Prostate gland (tissue), 2 donors: ENCODE data around the gene HTD2. TPM values are rescaled to one million over a fixed set of nuclear protein-coding genes. Genes with fewer than 3 reads are reported as not detected.
"Not testable (repeated sequence)": the region's sequence is repeated elsewhere in the genome, so short reads cannot be mapped to it uniquely, and the experiment has no call there.

Experiments used
- DNase-seq: peaks from one replicate; pipeline ENCODE4 v3.0.0-alpha.2; 2019; ENCODE audit warnings: low spot score
- H3K27ac ChIP-seq, 2 donors: fragments of 200-600 bp; sonication (generic); 2 replicates each; pipeline ENCODE4 v1.5.1; 2017 to 2019
- H3K27me3 ChIP-seq: fragments of 200-600 bp; sonication (generic); replicated peaks from 2 replicates; pipeline ENCODE4 v1.5.1; 2019; ENCODE audit not compliant: insufficient read depth
- H3K36me3 ChIP-seq, 2 donors: fragments of 200-600 bp; sonication (generic); 1 replicate in 1 of 2; 2 replicates in 1 of 2; pipeline versions ENCODE4 v1.5.1 to v1.8.1; 2017 to 2019
- H3K4me1 ChIP-seq: fragments of 200-600 bp; sonication (generic); replicated peaks from 2 replicates; pipeline ENCODE4 v1.5.1; 2019
- H3K4me3 ChIP-seq, 2 donors: fragments of 200-600 bp; sonication (generic); 2 replicates each; pipeline ENCODE4 v1.5.1; 2017 to 2019
- H3K9me3 ChIP-seq: fragments of 200-600 bp; sonication (generic); 2 replicates; pipeline ENCODE4 v1.5.1; 2017
- POLR2A ChIP-seq: fragments of 450-650 bp; IDR thresholded peaks from one replicate; pipeline ENCODE4 v1.6.1; 2016; ENCODE audit warnings: antibody characterized with exemption, mild to moderate bottlenecking
- POLR2AphosphoS5 ChIP-seq: sonication (generic); formaldehyde crosslinking; IDR thresholded peaks from one replicate; pipeline ENCODE4 v1.6.1; 2017; ENCODE audit warnings: antibody characterized with exemption
- whole genome bisulfite sequencing: methylation state at CpG from one replicate; pipeline ENCODE4 v1.1.5; 2018; 5-methylcytosine and 5-hydroxymethylcytosine counted together
- intact Hi-C: fragments of 100-400 bp; cut with DNase I; formaldehyde crosslinking; loops from one replicate; pipeline ENCODE4 v1.14.2; 2022
- total RNA-seq, 2 donors: library from RNA; depleted of rRNA; stranded (reverse); fragments of >200 nt; gene quantifications; one replicate each; pipeline ENCODE4 v1.1.0, GENCODE V29; 2016
- TF ChIP-seq, protein P1 (sequence below), 4 experiments: fragments of 200-600 bp in 2 of 4; fragments of 450-650 bp in 2 of 4; sonication (generic) in 2 of 4; IDR thresholded peaks; 1 replicate in 3 of 4; 2 replicates in 1 of 4; pipeline ENCODE4 v1.5.1; 2016 to 2019; ENCODE audit warnings: antibody characterized with exemption in 4 of 4, mild to moderate bottlenecking in 2 of 4, moderate library complexity in 2 of 4

HTD2 gene
- total RNA-seq, 2 donors from 2014 or later: 15.4 to 17.1 TPM

DNA sequence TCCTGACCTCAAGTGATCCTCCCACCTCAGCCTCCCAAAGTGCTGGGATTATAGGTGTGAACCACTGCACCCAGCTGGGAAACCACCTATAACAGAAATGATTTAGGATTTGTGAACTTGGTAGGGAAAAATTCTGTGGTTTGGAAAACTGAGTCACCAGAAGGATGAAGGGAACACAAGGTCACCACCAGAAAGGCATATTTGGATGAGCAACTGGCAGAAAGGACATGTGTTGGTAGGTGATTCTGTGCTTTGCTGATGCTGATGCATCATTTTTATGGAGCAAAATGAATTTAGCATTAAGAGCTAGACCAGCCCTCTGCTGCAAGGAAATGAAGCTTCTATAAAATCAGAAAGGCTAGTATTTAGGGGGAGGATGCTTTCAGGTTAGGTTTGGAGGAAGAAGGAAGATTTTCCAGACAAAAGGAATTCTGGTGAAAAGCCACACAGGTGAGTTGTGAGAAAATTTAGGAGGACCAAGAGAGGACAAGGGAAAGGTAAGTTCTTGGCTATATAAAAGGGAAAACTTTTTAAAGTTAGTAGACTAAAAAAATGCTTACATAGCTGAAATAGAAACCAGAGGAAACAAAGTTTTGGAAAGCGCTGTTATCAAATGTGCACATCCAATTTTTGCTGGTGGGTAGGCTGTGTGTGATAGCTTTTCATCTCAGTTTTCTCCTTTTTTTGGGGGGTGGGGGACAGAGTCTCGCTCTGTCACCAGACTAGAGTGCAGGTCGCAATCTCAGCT is 30.0 kb downstream of the HTD2 start:
- Histone ChIP-seq H3K36me3 (no peaks in the 10 kb centered on the region), H3K9me3 (no peaks in the 10 kb centered on the region), H3K27ac (no peak overlapping the region), H3K4me1 (no peaks in the 10 kb centered on the region), H3K27me3 (no peaks in the 10 kb centered on the region), H3K4me3 (no peak overlapping the region)
- WGBS: 100% methylated on average over 3 of the region's 3 CpGs
- DNase-seq: no peak
- TF ChIP-seq POLR2A: no peak
- TF ChIP-seq POLR2AphosphoS5: no peak
- intact Hi-C loops: no loop called here

DNA sequence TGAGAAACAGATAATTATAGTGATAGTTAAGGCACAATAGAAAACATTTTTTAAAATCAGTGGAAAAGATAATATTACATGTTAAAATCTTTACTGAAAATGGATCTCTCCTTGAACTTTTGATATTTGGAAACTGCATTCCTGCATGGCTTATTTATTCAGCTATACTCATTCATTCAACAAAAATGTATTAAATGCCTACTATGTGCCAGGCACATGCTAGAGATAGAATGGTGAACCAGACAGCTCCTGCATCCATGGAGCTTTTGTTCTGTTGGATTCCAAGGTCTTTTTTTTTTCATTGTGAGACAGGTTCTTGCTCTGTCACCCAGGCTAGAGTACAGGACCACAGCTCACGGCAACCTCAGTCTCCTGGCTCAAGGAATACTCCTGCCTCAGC is 30.9 kb downstream of the HTD2 start:
- Histone ChIP-seq H3K9me3 (no peaks in the 10 kb centered on the region), H3K4me1 (no peaks in the 10 kb centered on the region), H3K27ac (no peak overlapping the region), H3K27me3 (no peaks in the 10 kb centered on the region), H3K36me3 (no peaks in the 10 kb centered on the region), H3K4me3 (no peak overlapping the region)
- intact Hi-C loops: no loop called here
- TF ChIP-seq, protein P1, sequence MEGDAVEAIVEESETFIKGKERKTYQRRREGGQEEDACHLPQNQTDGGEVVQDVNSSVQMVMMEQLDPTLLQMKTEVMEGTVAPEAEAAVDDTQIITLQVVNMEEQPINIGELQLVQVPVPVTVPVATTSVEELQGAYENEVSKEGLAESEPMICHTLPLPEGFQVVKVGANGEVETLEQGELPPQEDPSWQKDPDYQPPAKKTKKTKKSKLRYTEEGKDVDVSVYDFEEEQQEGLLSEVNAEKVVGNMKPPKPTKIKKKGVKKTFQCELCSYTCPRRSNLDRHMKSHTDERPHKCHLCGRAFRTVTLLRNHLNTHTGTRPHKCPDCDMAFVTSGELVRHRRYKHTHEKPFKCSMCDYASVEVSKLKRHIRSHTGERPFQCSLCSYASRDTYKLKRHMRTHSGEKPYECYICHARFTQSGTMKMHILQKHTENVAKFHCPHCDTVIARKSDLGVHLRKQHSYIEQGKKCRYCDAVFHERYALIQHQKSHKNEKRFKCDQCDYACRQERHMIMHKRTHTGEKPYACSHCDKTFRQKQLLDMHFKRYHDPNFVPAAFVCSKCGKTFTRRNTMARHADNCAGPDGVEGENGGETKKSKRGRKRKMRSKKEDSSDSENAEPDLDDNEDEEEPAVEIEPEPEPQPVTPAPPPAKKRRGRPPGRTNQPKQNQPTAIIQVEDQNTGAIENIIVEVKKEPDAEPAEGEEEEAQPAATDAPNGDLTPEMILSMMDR (IDR thresholded peaks at IDR 0.05): no peak
- TF ChIP-seq POLR2A: no peak
- 93% methylated on average over 1 of the region's 1 CpG for whole genome bisulfite sequencing
- no peak for DNase-seq

DNA sequence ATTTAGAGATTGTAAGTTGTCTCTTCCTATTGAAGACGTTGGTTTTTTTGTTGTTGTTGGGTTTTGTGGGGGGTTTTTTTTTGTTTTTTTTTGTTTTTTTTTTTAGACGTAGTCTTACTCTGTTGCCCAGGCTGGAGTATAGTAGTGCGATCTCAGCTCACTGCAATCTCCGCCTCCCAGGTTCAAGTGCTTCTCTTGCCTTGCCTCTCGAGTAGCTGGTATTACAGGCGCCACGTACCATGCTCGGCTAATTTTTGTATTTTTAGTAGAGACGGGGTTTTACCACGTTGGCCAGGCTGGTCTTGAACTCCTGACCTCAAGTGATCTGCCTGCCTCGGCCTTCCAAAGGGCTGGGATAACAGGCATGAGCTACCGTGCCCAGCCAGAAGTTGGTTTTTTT is 32.8 kb downstream of the HTD2 start:
- H3K36me3 ChIP-seq, DNase-seq, H3K9me3 ChIP-seq, H3K27me3 ChIP-seq, H3K4me3 ChIP-seq, H3K4me1 ChIP-seq, intact Hi-C loops, H3K27ac ChIP-seq: not testable (repeated sequence)
- 93% methylated on average over 12 of the region's 12 CpGs for WGBS

DNA sequence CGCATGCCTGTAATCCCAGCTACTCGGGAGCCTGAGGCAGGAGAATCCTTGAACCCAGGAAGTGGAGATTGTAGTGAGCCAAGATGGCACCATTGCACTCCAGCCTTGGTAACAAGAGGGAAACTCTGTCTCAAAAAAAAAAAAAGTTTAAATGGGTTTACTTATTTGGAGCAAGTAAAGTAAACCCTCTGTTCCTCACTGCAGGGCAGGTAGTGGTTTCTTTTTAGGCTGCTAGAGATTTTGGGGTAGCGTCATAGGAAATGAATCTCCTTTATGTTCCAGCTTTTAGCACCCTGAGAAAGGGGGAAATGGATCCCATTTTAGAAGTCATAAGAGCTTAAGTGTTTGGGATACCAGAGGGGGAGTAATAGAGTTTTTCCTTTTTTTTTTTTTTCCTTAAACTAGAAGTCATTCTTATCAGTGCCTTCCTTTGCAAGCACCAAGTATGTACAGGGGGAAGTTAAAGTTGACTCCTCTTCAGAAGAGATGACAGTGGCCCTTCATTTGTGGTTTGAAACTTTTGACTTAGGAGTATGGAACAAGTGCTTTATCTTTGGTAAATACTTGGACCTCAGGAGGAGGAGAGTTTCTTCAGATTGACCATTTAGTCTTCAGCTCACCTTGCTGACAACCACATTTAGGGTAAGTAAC is 34.4 kb downstream of the HTD2 start:
- 96% methylated on average over 3 of the region's 3 CpGs for WGBS
- TF ChIP-seq POLR2AphosphoS5 (no peak), POLR2A (no peak)
- TF ChIP-seq, protein P1 (IDR thresholded peaks at IDR 0.05): no peak
- no peak overlapping the region for H3K27ac ChIP-seq

DNA sequence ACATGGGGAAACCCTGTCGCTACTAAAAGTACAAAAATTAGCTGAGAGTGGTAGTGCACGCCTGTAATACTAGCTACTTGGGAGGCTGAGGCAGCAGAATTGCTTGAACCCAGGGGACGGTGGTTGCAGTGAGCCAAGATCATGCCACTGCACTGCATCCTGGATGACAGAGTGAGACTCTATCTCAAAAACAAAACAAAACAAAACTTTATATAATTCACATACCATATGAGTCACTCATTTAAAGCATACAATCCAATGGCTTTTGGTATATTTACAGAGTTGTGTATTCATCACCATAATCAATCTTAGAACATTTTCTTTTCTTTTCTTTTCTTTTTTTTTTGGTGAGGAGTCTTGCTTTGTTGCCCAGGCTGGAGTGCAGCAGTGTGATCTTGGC is 35.1 kb downstream of the HTD2 start:
- WGBS: 98% methylated on average over 3 of the region's 3 CpGs
- intact Hi-C loops: no loop called here
- no peaks in the 10 kb centered on the region for H3K9me3 ChIP-seq
- no peaks in the 10 kb centered on the region for H3K36me3 ChIP-seq
- H3K4me1 ChIP-seq: no peaks in the 10 kb centered on the region
- TF ChIP-seq, protein P1 (IDR thresholded peaks at IDR 0.05): no peak
- TF ChIP-seq POLR2AphosphoS5 (no peak), POLR2A (no peak)
- H3K4me3 ChIP-seq: no peak overlapping the region
- no peak overlapping the region for H3K27ac ChIP-seq
- no peak for DNase-seq
- H3K27me3 ChIP-seq: no peaks in the 10 kb centered on the region

More for the DNA sequence above, 34.4 kb downstream of the HTD2 start:
- Histone ChIP-seq H3K4me1 (no peaks in the 10 kb centered on the region), H3K27me3 (no peaks in the 10 kb centered on the region), H3K36me3 (no peaks in the 10 kb centered on the region), H3K9me3 (no peaks in the 10 kb centered on the region), H3K4me3 (no peak overlapping the region)
- no peak for DNase-seq
- intact Hi-C loops: no loop called here

DNA sequence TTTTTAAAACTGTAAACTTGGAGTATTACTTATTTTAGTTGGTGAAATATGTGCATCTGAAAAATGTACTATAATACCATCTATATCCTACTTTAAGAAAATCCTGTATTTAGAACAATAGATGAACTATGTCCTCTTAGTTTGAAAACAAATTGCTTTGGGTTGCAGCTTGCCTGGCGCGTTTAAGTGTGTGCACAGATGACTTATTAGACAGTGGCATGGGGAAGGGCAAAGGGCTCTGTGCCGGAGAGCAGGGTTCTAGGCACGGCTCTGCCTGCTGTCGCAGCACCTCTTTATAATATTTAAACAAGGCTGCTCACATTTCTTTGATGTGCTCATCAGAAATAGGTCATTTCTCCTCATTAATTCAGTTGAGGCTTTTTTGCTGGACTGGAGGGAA is 36.4 kb downstream of the HTD2 start:
- TF ChIP-seq, protein P1 (IDR thresholded peaks at IDR 0.05): no peak
- TF ChIP-seq POLR2A (no peak), POLR2AphosphoS5 (no peak)
- WGBS: 69% methylated on average over 5 of the region's 5 CpGs

More for the DNA sequence above, 36.4 kb downstream of the HTD2 start:
- intact Hi-C loops: no loop called here
- Histone ChIP-seq H3K4me1 (no peaks in the 10 kb centered on the region), H3K9me3 (no peaks in the 10 kb centered on the region), H3K4me3 (no peak overlapping the region), H3K36me3 (no peaks in the 10 kb centered on the region), H3K27me3 (no peaks in the 10 kb centered on the region), H3K27ac (no peak overlapping the region)
- no peak for DNase-seq
